PFSK-1 (cell line): Measurements from ENCODE around the gene ZPBP2.

Experiments used
- FOXP2 ChIP-seq: optimal IDR thresholded peaks from 2 replicates; pipeline ENCODE3; 2011; ENCODE audit warnings: borderline replicate concordance, control low read depth, inconsistent platforms; ENCODE audit not compliant: insufficient read depth; ENCODE audit errors: extremely low read length, extremely low read depth
- POLR2AphosphoS5 ChIP-seq: IDR thresholded peaks from 2 replicates; pipeline ENCODE4 v1.6.1; 2012; ENCODE audit warnings: low read depth, mild to moderate bottlenecking, control low read depth, low read length, moderate library complexity
- REST ChIP-seq, 2 experiments: IDR thresholded peaks; 2 replicates each; pipeline versions ENCODE4 v1.6.1 to v1.8.0; 2011 to 2012; ENCODE audit warnings: low read depth in 2 of 2, low read length in 2 of 2, control low read depth in 1 of 2, inconsistent platforms in 1 of 2, mild to moderate bottlenecking in 1 of 2, moderate library complexity in 1 of 2; ENCODE audit not compliant: insufficient read depth in 1 of 2
- SIN3A ChIP-seq: IDR thresholded peaks from 2 replicates; pipeline ENCODE4 v1.6.1; 2012; ENCODE audit warnings: mild to moderate bottlenecking, low read length, moderate library complexity, borderline replicate concordance; ENCODE audit not compliant: insufficient read depth
- TAF1 ChIP-seq: IDR thresholded peaks from 2 replicates; pipeline ENCODE4 v1.6.1; 2012; ENCODE audit warnings: low read length, control low read depth, borderline replicate concordance; ENCODE audit not compliant: insufficient read depth

ZPBP2 gene

GRCh38 chr17:39866013-39866730 is 1.8 kb upstream of the ZPBP2 start:
- no peak for TF ChIP-seq FOXP2
- TF ChIP-seq TAF1 = no peak

GRCh38 chr17:39867084-39867879 is 720 bp upstream of the ZPBP2 start:
- TF ChIP-seq SIN3A = no peak
- TF ChIP-seq REST (IDR thresholded peaks at IDR 0.05; ENCODE audit: insufficient read depth in 1 of 2, low read depth in 2 of 2, low read length in 2 of 2) = no peak
- no peak for TF ChIP-seq POLR2AphosphoS5
- no peak for TF ChIP-seq FOXP2
- TF ChIP-seq TAF1 = no peak

- no peak for TF ChIP-seq SIN3A
- TF ChIP-seq FOXP2 = no peak
- TF ChIP-seq REST (IDR thresholded peaks at IDR 0.05; ENCODE audit: insufficient read depth in 1 of 2, low read depth in 2 of 2, low read length in 2 of 2) = no peak
- TF ChIP-seq POLR2AphosphoS5 = no peak
- TF ChIP-seq TAF1 = no peak
These were observed 546 bp downstream of the ZPBP2 start for GRCh38 chr17:39868554-39868942.

GRCh38 chr17:39870776-39871175 is 2.8 kb downstream of the ZPBP2 start:
- TF ChIP-seq SIN3A (no peak), REST (IDR thresholded peaks at IDR 0.05; ENCODE audit: insufficient read depth in 1 of 2, low read depth in 2 of 2, low read length in 2 of 2) (no peak), TAF1 (no peak), POLR2AphosphoS5 (no peak)

- TF ChIP-seq REST (IDR thresholded peaks at IDR 0.05; ENCODE audit: insufficient read depth in 1 of 2, low read depth in 2 of 2, low read length in 2 of 2) (no peak), TAF1 (no peak), SIN3A (no peak)
These were observed 3.8 kb downstream of the ZPBP2 start for GRCh38 chr17:39871801-39872200.
